GM12874 (cell line): ENCODE results near the gene HORMAD2.

Experiments used
- CTCF ChIP-seq: IDR thresholded peaks from 2 replicates; pipeline ENCODE4 v1.5.1; 2011; ENCODE audit warnings: low read depth, mild to moderate bottlenecking, control low read depth, low read length, moderate library complexity; ENCODE audit not compliant: insufficient read depth

Gene HORMAD2

GRCh38 chr22:30040499-30041260 is 39.6 kb upstream of the HORMAD2 start:
- no peak for TF ChIP-seq CTCF

- TF ChIP-seq CTCF = no peak
Measured at GRCh38 chr22:30041475-30041874, 38.8 kb upstream of the HORMAD2 start.

- TF ChIP-seq CTCF = no peak
Measured at GRCh38 chr22:30041881-30042280, 38.4 kb upstream of the HORMAD2 start.

GRCh38 chr22:30043161-30043560 is 37.1 kb upstream of the HORMAD2 start:
- no peak for TF ChIP-seq CTCF

GRCh38 chr22:30044369-30044768 is 35.9 kb upstream of the HORMAD2 start:
- TF ChIP-seq CTCF = no peak

DNA sequence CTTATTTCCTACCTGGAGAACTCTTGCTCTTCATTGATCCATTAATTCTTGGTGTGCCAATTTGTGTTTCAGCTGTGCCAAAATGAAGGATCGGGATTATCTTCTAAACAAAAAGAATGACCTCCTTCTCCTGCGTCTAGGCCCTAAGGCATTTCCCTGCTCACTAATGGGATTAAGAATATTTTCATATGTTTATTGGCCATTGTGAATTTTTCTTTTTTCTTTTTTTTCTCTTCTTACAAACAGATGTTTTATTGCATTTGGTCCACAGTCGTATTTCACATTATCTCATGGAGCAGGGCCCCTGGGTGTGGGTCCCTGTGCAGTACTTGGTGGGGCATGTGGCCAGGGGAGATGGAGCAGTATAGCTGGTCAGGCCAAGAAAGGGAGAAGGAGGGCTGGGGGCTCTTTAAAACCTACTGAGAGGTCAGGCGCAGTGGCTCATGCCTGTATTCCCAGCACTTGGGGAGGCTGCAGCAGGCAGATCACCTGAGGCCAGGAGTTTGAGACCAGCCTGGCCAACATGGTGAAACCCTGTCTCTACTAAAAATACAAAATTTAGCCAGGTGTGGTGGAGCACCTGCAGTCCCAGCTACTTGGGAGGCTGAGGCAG is 35.3 kb upstream of the HORMAD2 start:
- no peak for TF ChIP-seq CTCF

GRCh38 chr22:30045494-30045887 is 34.8 kb upstream of the HORMAD2 start:
- no peak for TF ChIP-seq CTCF
